ENCODE measurements around the gene SLC6A19.

The SLC6A19 gene

DNA sequence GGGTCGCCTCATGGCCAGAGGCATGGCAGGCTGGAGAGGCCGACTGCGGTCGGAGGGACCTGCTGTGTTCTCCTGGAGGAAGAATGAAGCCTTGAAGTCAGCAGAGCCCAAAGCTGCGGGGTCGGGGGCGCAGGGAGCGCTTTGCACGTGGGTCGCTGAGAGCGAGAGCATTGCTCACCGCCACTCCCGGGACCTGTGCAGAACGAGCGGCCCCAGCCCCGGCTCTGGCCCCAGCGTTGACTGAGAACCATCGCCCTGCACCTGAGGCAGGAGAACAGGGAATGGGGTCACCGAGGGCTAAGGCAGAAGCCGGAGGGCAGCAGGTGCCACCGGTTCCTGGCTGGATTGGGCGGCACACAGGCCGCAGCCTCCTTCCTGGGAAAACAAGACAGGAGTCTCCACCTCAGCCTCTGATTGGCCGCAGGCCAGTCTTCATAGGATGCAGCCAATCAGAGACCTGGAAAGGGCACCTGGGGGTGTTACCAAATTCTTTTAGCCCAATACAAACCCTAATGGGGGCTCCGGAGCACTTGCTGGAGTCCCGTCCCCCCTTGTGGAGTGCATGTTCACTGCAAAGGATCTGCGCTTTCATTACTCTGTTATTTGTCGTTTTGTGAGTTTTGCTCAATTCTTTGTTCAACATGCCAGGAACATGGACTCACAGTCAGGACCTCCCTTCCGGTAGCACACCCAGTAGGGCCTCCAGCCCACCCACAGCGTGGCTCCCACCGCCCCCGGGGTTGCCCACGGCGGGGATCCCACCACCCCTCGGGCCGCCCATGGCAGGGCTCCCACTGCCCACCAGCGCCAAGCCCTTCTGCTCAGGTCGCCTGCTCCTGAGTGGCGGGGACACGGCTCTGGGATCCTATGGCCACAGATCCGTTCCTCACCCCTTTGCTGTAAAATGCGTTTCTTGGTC, 24.7 kb upstream of the SLC6A19 start:
- Histone ChIP-seq H3K27ac (replicated peaks) (no peak overlapping the region), H3K27me3 (ENCODE audit: insufficient read depth, poor library complexity, severe bottlenecking) (no peaks in the 10 kb centered on the region), H3K4me3 (replicated peaks; ENCODE audit: insufficient read depth, low read length) (no peak overlapping the region)
- no peak for DNase-seq (ENCODE audit: low read depth in 1 of 2, low spot score in 1 of 2)
- TF ChIP-seq SPI1 (IDR thresholded peaks at IDR 0.05; ENCODE audit: borderline replicate concordance, low read depth): no peak

DNA sequence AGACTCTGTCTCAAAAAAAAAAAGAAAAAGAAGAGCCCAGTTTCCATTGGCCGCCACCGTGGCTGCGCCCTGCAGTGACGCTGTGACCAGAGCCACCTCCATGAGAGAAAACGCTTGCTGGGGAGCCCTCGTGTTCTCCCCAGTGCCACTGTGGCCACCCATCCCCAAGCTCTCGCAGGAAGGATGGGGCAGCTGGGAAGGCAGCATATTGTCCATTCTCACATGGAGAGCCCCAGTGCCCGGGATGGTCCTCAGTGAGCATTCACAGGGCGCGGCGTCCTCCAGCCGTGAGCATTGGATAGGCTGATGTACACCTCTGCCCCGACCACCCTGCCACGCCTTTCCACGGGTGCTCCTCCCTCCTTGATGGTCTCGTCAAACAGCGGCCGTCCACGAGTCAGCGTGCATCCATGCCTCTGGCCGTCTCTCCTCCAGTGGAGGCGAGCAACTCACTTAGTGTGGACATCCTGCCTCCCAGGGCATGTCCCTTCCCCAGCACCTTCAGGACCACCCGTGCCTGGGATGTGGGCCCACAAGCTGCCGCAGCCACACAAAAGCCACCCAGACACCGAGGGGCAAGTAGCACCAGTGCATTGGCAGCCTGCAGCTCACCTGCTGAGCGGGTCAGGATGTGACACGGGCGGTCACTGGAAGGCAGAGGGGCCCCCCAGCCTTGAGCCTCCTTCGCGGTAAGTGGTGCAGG, 23.4 kb upstream of the SLC6A19 start:
- TF ChIP-seq POLR2AphosphoS5 (IDR thresholded peaks at IDR 0.05; ENCODE audit: low read depth) (no peak), GABPA (IDR thresholded peaks at IDR 0.05; ENCODE audit: low read depth) (no peak), SPI1 (IDR thresholded peaks at IDR 0.05; ENCODE audit: borderline replicate concordance, low read depth) (no peak)
- TF ChIP-seq, protein P1, sequence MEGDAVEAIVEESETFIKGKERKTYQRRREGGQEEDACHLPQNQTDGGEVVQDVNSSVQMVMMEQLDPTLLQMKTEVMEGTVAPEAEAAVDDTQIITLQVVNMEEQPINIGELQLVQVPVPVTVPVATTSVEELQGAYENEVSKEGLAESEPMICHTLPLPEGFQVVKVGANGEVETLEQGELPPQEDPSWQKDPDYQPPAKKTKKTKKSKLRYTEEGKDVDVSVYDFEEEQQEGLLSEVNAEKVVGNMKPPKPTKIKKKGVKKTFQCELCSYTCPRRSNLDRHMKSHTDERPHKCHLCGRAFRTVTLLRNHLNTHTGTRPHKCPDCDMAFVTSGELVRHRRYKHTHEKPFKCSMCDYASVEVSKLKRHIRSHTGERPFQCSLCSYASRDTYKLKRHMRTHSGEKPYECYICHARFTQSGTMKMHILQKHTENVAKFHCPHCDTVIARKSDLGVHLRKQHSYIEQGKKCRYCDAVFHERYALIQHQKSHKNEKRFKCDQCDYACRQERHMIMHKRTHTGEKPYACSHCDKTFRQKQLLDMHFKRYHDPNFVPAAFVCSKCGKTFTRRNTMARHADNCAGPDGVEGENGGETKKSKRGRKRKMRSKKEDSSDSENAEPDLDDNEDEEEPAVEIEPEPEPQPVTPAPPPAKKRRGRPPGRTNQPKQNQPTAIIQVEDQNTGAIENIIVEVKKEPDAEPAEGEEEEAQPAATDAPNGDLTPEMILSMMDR (IDR thresholded peaks at IDR 0.05; ENCODE audit: insufficient read depth, low read length): no peak
- TF ChIP-seq, protein P2, sequence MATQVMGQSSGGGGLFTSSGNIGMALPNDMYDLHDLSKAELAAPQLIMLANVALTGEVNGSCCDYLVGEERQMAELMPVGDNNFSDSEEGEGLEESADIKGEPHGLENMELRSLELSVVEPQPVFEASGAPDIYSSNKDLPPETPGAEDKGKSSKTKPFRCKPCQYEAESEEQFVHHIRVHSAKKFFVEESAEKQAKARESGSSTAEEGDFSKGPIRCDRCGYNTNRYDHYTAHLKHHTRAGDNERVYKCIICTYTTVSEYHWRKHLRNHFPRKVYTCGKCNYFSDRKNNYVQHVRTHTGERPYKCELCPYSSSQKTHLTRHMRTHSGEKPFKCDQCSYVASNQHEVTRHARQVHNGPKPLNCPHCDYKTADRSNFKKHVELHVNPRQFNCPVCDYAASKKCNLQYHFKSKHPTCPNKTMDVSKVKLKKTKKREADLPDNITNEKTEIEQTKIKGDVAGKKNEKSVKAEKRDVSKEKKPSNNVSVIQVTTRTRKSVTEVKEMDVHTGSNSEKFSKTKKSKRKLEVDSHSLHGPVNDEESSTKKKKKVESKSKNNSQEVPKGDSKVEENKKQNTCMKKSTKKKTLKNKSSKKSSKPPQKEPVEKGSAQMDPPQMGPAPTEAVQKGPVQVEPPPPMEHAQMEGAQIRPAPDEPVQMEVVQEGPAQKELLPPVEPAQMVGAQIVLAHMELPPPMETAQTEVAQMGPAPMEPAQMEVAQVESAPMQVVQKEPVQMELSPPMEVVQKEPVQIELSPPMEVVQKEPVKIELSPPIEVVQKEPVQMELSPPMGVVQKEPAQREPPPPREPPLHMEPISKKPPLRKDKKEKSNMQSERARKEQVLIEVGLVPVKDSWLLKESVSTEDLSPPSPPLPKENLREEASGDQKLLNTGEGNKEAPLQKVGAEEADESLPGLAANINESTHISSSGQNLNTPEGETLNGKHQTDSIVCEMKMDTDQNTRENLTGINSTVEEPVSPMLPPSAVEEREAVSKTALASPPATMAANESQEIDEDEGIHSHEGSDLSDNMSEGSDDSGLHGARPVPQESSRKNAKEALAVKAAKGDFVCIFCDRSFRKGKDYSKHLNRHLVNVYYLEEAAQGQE (IDR thresholded peaks at IDR 0.05; ENCODE audit: insufficient replicate concordance, low read depth): no peak
- no peak overlapping the region for H3K27ac ChIP-seq (replicated peaks)
- DNase-seq (ENCODE audit: low read depth in 1 of 2, low spot score in 1 of 2): no peak
- no peak overlapping the region for H3K4me3 ChIP-seq (replicated peaks; ENCODE audit: insufficient read depth, low read length)
- no peaks in the 10 kb centered on the region for H3K27me3 ChIP-seq (ENCODE audit: insufficient read depth, poor library complexity, severe bottlenecking)

DNA sequence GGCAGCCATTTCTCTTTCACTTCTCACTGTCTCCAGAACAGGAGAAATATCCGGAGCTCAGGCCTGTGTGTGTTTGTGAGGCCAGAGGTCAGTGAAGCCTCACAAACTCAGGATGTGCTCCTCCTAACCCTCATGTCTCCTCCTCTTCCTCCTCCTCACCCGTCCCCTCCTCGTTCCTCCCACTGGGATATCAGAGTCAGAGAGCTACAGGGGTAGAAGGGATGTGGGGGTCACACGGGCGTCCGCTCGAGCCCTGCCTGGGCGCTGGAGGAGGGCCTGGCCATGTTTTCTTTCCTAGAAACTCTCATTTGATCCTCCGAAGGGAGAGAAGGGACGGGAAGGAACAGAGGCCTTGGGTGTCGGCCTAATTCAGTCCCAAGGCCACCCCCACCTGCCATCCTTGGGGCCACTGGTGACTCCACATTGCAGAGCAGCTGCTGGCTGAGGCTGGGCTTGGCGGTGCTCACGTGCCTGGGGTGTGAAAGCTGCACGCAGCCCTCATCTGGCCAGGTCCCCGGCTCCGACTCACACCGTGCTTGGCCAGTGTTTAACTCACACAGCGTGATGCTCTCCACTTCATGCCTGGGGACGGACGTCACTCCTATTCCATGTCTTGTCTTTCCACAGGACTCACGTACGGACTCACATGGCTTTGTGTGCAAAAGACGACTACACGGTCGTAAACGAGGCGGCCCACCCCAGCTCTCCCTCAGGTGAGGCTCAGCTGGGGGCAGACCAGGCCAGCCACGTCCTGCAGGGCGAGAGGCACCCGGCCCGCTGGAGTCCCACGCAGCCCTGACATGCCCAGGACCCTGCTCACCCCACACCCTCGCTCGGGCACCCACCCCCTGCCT, 22.6 kb upstream of the SLC6A19 start:
- no peak overlapping the region for H3K4me3 ChIP-seq (replicated peaks; ENCODE audit: insufficient read depth, low read length)
- H3K27ac ChIP-seq (replicated peaks): no peak overlapping the region
- TF ChIP-seq, protein P2 (IDR thresholded peaks at IDR 0.05; ENCODE audit: insufficient replicate concordance, low read depth): no peak
- TF ChIP-seq POLR2AphosphoS5 (IDR thresholded peaks at IDR 0.05; ENCODE audit: low read depth): no peak
- DNase-seq (ENCODE audit: low read depth in 1 of 2, low spot score in 1 of 2): no peak
- H3K27me3 ChIP-seq (ENCODE audit: insufficient read depth, poor library complexity, severe bottlenecking): no peaks in the 10 kb centered on the region

DNA sequence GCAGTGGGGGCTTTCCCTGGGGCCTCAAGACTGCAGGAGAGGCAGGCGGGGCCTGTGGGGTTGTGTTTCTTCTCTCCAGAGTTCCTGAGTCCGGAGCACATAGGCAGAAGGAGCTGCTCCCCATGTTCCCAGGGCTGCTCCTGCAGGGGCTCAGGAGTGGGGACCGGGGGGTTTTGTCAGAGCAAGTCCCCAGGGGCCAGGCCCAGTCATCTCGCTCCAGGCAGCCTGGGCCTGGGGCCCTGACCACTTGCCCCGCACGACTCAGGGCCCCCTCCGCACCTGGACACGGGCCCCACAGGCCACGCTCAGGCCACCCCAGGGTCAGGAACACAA, 22.0 kb upstream of the SLC6A19 start:
- Histone ChIP-seq H3K4me3 (replicated peaks; ENCODE audit: insufficient read depth, low read length) (no peak overlapping the region), H3K27me3 (ENCODE audit: insufficient read depth, poor library complexity, severe bottlenecking) (no peaks in the 10 kb centered on the region), H3K27ac (replicated peaks) (no peak overlapping the region)
- DNase-seq (ENCODE audit: low read depth in 1 of 2, low spot score in 1 of 2): no peak
- no peak for TF ChIP-seq POLR2AphosphoS5 (IDR thresholded peaks at IDR 0.05; ENCODE audit: low read depth)
- TF ChIP-seq, protein P1 (IDR thresholded peaks at IDR 0.05; ENCODE audit: insufficient read depth, low read length): no peak
- no peak for TF ChIP-seq SPI1 (IDR thresholded peaks at IDR 0.05; ENCODE audit: borderline replicate concordance, low read depth)
- TF ChIP-seq, protein P2 (IDR thresholded peaks at IDR 0.05; ENCODE audit: insufficient replicate concordance, low read depth): no peak
- no peak for TF ChIP-seq GABPA (IDR thresholded peaks at IDR 0.05; ENCODE audit: low read depth)
